ENCODE data around the gene DERL3. TPM values are rescaled to one million over a fixed set of nuclear protein-coding genes. Genes with fewer than 3 reads are reported as not detected.

DERL3 gene
- total RNA-seq, 1 donor from 2014 or later, result 3.8 TPM

- no peak overlapping the region for H3K4me3 ChIP-seq
- H3K27ac ChIP-seq, result no peak overlapping the region
- H3K9me3 ChIP-seq, result no peaks in the 10 kb centered on the region
- DNase-seq, result no peak
- peaks cover 77% of the 10 kb centered on the region for H3K36me3 ChIP-seq
- no peaks in the 10 kb centered on the region for H3K4me1 ChIP-seq
- intact Hi-C loops (cut with DNase I), result no loop called here
- no peak for ATAC-seq
- H3K27me3 ChIP-seq, result no peaks in the 10 kb centered on the region
- TF ChIP-seq CTCF (IDR thresholded peaks at IDR 0.05), result no peak
These were observed 23.2 kb downstream of the DERL3 start for GRCh38 chr22:23815541-23816155.

GRCh38 chr22:23812378-23812777, 26.4 kb downstream of the DERL3 start:
- Histone ChIP-seq H3K27ac (no peak overlapping the region), H3K36me3 (peaks cover 56% of the 10 kb centered on the region), H3K4me3 (no peak overlapping the region), H3K9me3 (no peaks in the 10 kb centered on the region), H3K4me1 (no peaks in the 10 kb centered on the region), H3K27me3 (no peaks in the 10 kb centered on the region)
- TF ChIP-seq CTCF (IDR thresholded peaks at IDR 0.05), result no peak
- ATAC-seq, result no peak
- intact Hi-C loops (cut with DNase I), result no loop called here
- no peak for DNase-seq

- intact Hi-C loops (cut with DNase I), result no loop called here
- Histone ChIP-seq H3K27ac (no peak overlapping the region), H3K4me1 (no peaks in the 10 kb centered on the region), H3K9me3 (no peaks in the 10 kb centered on the region), H3K27me3 (no peaks in the 10 kb centered on the region), H3K4me3 (no peak overlapping the region), H3K36me3 (peaks cover 76% of the 10 kb centered on the region)
- ATAC-seq (no peak), DNase-seq (no peak)
- no peak for TF ChIP-seq CTCF (IDR thresholded peaks at IDR 0.05)
These were observed 32.0 kb downstream of the DERL3 start for GRCh38 chr22:23806837-23807236.

- Histone ChIP-seq H3K27ac (no peak overlapping the region), H3K9me3 (no peaks in the 10 kb centered on the region), H3K27me3 (no peaks in the 10 kb centered on the region), H3K36me3 (peaks cover 77% of the 10 kb centered on the region), H3K4me3 (no peak overlapping the region), H3K4me1 (no peaks in the 10 kb centered on the region)
- intact Hi-C loops (cut with DNase I), result no loop called here
- DNase-seq (no peak), ATAC-seq (no peak)
- TF ChIP-seq CTCF (IDR thresholded peaks at IDR 0.05), result no peak
These were observed 34.0 kb downstream of the DERL3 start for GRCh38 chr22:23804781-23805291.

GRCh38 chr22:23803001-23803819, 35.6 kb downstream of the DERL3 start:
- Histone ChIP-seq H3K36me3 (peaks cover 87% of the 10 kb centered on the region), H3K9me3 (no peaks in the 10 kb centered on the region), H3K27me3 (no peaks in the 10 kb centered on the region), H3K27ac (no peak overlapping the region), H3K4me1 (no peaks in the 10 kb centered on the region), H3K4me3 (no peak overlapping the region)
- no peak for DNase-seq
- no peak for ATAC-seq
- intact Hi-C loops (cut with DNase I), result no loop called here
- no peak for TF ChIP-seq CTCF (IDR thresholded peaks at IDR 0.05)
